HG03378 (cell line): Measurements from ENCODE around the gene PTMA.

Experiments
- ATAC-seq: cut with Tn5 transposase; IDR thresholded peaks from one replicate; pipeline ENCODE4 v1.9.1; 2021; ENCODE audit warnings: mild to moderate bottlenecking, moderate library complexity; ENCODE audit not compliant: unreplicated experiment

The PTMA gene

DNA sequence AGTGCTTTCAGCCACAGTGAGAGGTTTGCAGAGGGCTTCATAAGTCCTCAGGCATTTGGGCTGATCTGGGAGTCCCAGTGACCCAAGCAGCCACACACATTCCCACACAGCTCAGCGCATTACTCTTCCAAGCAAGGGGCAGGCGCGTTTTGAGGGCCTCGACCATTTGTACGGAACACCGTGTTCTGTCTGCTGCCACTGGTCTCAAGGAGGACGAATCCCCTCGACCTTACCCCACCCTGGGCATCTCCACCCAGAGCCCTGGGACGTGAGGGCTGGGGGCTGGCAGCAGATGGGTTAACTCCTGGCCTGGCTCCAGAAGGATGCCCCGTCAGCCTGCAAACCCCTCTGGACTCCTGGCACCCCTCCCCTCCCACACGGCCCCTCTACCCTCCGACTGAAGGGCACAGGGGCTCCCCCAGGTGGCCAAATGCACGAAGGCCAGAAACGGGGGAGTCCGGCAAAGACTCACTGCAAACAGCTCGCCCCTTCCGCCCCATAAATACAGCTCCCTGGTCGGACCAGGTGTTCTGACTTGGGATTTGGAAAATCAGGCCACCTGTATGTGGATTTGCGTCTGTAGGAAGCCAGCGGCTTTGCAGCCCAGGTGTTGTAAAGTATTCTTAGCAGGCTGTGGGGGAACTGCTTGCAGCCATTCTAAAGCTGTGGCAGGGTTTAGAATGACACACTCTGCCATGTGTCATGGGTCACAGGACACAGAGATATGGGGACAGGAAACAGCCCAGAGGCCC, 33.6 kb upstream of the PTMA start:
- ATAC-seq = peak; percentile 33

DNA sequence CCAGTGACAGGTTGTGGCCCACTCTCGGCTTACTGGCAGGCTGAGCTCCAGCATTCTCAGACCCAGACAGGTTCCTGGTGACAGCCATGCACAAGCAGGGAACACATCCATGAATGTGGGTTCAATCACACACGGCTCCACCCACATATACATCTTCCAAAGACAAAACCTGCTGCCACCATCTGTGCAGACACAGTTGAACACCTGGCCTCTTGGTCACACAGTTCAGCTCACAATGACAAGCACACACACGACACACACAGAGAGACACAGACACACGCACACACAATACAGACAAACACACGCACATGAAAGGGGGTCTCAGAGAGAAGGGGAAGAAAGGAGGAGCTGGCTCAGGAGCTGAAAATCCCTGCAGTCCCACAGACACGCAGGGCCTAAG, 32.1 kb upstream of the PTMA start:
- no peak for ATAC-seq

DNA sequence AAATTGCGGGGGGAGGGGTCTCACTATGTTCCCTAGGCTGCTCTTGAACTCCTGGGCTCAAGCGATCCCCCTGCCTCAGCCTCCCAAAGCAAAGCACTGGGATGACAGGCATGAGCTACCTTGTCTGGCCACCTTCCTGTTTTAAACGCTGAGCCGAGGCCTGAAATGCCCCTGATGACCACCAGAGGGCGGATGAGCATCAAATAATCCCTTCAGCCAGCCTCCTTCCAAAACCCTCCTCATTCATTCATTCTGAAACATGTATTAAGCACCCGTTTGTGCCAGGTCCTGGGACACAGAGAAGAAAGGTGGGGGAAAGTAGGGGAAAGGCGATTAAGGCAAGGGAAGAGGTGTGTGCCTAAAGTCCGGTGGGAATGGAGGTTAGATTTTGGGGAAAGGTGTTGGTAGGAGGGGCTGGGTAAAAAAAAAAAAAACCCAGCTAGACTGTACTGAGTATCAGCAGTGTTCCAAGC, 30.7 kb upstream of the PTMA start:
- no peak for ATAC-seq

DNA sequence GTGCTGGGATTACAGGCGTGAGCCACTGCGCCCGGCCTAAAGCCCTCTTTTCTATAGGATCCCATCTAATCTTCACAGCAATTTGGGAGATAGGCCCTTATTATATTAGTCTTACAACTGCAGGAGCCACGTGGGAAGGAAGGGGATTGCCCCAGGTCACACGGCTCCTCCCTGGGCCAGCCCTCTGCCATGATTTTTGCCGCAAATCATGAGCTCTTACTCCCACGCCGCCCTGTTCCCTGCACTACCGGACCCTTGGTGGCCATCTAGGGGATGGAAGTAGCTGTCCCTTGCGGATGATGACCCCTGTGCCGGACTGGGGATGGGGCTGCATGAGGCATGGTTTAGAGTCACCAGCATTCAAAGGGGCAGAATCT, 28.4 kb upstream of the PTMA start:
- no peak for ATAC-seq

DNA sequence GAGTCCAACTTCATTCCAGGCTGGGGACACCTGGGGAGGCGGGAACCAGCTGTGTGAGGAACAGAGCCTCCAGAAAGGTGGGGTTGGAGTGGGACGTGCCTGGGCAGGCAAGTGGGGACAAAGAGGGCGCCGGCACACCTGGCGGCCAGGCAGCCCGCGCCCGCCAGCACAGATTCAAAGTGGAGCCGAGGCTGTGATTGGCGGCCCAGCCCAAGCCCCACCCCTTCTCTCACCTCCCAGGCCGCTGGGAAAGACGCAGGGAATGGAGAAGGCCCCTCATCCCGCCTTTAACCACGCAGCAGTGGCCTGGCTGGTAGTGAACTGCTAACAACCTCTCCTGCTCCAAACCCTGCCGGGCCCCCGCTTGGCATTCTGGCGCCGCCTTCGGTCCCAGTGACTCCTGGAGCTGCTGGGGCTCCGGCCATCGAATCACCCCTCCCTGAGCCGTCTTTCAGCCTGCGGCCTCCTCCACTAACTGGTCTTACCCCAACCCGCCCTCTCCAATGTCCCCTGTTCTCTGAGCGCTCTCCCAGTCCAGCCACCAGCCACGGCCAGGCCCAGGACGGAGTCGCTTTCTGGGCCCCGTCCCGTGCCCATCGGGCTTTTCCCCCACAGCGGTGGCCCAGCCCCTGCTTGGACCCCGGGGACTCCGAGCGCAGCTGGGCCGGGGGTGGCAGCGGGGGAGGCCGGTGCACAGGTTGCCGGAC, 27.9 kb upstream of the PTMA start:
- ATAC-seq = no peak

DNA sequence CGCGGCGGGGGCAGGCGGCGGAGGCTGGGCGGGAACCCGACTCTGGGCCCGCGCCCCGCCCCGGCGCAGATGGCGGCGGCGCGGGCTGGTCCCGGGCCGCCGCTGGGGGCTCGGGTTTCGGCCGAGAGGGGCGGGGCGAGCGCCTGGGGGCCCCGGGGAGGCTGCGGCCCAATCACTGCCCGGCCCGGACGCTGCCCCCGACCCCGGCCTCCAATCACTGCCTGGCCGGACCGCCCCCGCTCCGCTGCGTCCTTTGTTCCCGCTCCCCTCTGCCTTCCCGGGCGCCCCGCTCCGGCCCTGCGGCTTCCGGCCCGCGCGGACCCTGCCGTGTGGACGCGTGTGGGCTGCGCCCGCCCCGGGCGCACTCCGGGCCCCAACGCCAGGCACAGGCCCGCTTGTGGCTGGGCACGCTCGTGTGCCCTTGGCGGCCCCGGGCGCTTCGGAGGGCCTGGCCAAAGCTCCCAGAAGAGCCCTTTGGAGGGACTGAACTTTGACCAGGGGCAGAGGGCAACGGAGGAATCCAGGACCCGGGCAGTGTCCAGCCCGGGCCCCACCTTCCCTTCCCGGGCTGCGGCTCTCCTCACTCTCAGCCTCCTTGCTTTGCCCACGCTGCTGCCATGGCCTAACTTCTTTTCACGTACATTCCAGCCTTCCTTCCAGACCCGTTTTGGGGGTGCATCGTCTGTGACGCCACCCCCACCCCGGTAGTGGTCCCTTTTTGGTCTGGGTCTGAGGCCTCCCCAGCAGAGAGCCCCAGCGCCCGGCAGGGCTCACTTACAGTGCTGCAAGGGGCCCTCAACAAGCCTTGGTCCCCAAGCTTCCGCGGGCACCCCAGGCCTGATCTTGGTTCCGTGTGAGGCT, 27.1 kb upstream of the PTMA start:
- peak; percentile 32 for ATAC-seq

DNA sequence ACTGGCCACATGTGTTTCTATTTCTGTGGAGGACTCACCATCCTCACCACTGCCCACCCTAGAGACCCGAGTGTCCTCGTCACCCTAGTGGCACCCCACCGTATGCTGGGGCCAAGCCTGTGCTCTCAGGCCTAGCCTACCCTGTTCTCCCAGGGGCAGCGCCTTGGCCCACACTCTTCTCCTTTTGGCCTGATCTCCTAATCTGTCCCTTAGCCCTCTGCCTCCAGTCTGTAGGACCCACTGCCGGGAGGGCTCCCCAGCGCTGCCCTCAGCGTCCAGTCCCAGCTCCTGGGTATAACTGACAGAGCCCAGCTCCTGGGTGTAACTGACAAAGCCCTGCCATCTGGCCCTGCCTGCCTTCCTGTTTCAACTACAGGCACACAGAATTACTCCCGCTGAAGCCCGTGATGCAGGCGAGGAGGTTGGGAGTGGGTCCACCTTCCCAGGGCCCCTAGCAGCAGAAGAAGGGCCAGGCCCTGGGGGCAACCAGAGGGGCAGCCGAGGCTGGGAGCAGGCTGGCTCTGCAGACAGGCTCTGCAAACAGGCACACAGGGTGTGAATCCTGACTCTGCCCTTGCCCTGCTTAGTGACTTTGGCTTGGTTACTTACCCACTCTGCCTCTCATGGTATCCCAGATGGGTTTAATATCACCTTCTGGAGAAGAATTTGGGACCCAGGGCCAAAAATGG, 25.6 kb upstream of the PTMA start:
- ATAC-seq = no peak

DNA sequence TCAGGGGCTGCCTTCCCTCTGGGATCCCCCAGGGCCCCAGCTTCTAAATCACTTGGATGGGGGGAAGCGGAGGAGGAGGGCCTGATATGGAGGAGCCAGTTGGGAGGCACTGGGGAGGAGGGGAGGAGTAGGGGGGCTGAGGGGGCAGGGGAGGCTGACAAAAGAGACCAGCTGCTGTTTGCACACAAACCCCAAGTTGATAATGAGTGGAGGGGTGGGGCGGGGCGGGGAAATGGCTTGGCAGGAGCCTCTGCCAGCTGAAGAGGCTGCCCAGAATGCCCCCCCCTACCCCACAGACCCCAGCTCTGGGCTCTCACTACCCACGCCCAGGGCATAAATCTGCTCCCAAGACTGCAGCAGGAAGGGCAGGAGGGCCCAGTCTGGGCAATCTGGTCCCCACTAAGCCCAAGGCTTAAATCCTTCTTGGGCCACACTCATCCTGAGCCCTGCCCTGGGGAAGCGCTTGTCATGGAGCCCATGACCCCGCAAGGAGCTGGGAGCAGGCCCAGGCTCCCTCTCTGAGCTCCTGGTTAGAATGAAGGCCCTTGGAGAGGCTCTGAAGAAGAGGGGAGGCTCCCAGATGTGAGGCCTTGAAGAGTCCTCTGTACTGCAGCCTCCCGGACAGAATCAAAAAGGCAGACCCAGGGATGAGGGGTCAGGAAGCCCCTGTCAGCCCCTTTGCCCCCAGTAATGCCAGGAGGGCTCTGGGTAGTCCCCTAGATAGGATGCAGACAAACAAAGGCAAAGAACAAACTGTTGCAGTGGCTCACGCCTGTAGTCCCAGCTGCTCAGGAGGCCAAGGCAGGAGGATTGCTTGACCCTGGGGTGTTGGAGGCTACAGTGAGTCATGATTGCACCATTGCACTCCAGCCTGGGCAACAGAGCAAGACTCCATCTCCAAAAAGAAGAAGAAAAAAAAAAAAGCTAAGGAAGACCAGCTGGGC, 24.8 kb upstream of the PTMA start:
- no peak for ATAC-seq

DNA sequence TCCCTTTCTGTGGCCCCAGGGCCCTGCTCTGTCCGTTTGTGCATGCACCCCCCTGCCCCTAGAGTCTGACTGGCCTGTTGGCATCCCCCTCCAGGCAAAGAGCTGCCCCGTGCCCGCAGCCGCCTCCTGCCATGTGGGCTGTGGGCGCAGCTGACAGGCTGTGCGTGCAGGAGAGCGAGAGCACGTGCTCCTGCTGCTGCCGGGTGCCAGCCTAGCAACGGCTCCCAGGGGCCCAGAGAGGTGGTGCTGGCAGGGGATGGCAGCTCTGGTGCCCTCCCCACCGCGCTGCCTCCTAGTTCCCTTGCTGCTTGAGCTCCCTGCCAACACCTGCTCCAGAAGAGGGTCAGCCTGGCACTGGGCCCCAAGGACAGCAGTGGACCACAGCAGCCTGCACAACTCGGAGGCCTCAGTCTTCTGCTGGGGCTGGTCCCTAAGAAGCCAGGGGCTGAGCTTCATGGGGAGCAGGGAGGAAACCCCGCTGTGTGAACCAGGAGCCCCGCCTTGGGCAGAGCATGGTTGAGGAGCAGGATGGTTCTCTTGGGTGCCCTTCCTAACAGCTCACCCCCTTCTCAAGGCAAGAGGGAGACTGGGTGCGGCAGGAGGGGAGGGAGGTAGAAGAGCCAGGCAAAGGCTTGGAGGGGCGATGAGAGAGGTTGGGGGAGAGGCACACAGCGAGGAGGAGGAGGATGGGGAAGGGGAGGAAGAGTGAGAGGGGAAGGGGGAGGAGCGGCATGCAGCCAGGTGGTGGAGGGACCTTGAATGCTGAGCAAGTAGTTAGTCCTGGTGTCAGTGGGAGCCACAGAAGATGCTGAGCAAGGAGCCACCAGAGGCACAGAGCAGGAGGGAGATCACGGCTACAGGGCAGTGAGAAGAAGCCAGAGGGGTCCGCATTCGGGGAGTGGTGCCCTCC, 23.8 kb upstream of the PTMA start:
- no peak for ATAC-seq

DNA sequence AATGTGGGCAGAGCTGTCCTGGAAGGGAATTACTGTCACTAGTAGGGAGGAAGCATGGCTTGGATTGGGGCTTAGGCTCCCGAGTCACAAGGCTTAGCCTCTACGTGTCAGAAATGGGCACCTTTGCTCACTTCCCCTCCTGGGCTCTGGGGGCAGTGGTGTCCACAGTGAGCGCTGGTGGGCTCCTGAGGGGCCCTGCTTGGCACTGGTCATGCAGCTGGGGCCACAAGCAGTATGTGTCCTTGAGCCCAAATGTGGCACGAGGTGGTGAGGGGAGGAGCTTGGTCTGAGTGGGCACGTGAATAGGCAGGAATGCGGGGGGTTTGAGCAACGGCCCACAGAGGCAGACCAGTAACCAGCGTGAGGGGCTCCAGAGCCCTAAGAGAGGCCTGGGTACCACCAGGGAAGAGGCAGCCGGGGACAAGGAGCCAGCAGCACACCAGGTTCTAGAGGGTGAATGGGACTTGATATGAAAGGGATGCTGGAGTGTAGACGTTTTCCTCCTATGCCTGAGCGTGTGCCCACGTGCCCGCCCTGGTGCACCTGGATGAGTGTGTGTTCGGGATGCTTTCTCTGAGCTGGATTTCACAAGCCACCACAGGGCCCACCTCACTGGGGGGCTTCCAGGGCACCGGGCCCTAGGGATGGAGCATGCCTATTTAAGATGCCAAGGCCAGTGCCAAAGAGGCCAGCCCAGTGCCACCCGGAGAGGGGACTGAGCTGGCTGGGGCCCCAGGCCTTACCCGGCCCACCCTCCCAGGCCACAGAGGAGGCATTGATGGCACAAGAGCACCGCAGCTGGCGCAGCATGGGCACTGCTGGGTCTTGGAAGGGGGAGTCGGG, 22.8 kb upstream of the PTMA start:
- ATAC-seq = no peak

DNA sequence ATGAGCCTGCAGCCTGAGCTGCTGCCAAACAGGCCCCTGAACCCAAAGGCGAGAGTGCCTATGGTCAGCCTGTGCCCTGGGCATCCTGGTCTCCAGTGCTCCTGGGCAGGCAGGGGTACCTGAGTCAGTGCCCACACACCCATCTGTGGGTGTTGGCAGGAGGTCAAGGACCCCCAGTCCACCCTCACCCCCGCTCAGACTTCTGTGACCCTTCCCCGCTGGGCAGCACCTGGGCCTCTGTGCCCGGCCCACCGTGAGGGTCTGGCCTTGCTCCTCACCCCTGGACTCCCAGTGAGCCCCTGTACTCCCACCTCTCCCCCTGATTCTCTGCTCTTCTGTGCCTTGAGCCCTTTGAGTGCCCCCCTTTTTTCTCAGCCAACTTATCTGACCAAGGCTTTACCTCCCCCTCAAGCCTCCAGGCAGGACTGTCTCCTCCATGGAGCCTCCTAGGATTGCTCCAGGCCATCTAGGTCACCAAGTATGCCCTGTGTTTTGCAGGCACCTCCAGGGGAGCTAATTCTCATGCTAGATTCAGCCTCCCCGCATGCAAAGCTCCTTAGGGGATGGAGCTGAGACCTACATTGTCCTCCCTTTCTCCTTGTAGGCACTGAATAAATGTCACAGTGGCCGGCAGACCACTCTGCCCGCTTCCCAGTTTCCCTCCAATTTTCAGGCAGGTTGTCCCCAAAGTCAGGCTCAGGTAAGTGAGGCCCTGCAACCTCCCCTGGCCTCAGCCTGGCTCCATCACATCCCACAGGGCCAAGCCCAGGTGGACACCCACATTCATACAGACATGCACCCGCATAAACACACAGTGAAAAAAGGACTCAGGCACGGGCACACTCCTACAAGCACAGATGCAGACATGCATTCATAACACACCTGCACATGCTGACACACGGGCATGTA, 21.9 kb upstream of the PTMA start:
- ATAC-seq = no peak

DNA sequence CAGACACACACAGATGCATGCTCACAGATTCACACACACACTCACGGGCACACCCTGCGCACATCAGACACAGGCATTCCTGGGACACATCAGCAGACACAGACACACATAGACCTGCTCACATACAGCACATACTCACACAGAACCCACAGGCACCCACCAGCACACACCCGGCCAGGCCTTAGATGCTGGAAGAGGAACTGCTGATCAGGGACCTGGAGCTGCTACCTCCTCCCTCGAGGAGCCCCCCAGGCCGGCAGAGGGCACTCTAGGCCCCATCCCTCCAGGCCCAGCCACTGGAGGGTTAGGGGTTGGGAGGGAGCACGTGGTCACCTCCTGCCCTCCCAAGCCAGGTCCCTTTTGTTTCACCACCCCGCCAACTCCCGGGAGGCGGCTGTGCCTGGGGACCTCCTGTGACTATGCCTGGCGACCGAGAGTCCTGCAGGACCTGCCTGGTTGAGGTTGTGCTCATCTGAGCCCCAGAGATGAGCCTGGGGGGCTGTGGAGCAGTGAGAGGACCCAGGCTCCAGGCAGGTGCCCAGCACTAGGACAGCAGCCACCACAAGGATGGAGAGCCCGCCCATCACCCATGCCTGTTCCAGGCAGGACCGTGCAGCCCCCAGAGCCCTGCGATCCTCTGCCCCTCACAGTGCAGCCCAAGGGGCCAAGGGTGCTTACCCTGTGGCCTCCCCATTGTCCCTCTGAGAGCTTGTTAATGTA, 21.0 kb upstream of the PTMA start:
- peak; percentile 65 for ATAC-seq

DNA sequence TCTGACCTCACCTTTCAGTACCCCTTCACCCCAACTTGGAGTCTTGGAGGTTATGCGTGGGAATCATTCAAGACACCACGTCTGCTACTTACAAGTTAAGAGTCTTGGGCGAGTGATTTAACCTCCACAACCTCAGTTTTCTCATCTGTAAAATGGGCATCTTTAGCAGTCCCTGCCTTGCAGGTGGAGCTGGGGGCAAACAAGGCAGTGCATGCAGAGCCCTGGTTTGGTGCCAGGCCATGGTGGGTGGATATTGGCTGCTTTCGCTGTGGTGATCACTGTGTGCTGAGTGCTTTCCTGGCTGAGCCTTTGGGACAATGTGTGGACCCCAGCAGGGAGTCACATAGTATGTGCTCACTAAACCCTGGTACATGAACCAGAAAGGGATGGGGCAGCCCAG, 20.4 kb upstream of the PTMA start:
- no peak for ATAC-seq

DNA sequence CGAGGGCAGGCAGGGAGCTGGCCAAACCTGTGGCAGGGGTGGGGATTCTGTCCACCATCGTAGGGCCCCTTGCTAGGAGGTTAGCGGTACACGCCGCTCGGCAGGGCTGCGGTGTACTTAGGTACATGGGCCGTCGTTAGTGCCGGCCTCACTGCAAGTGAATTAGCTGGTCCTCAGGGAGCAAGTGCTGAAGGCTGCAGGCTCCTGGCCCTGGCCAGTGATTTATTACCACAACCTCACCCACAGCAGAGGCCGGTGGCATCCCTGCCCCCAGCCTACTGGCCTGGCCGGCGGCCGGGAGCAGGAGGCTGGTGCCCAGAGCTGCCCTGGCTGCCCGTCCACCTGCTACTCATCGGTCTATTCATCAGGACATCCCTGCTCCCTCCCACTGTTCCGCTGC, 19.6 kb upstream of the PTMA start:
- no peak for ATAC-seq

DNA sequence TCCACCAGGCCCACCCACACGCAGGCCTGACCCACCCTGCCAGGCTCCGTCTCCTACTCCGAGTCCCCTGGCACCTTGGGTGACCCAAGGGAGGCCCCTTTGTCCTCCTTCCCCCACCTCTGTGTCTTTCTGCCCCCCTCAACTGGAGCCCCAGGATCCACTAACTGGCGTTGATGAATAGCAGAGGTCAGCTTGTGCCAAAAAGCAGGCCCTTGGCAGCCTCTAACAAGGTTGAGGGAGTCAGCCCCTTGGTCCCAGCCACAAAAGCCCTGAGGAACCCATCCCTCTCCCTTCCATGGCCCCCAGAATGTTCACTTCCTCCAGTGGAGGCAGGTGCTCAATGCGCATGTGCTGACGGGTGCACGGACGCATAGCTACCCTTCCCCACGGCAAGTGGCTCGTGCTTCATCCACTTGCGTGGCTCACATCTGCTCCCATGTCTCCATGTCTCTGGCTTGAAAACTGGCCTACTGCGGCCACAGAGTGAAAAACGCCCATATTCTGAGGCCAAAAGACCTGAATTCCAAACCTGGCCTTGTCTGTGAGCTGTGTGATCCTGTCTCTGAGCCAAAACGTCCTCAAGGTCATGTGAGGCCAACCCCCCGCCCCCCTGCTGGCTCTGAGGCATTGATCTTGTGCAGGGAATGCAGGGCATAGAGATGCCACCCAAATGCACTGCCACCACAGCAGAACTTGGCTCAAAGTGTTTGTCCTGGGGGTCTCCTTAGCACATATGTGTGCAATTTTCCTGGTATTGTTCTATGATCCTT, 19.0 kb upstream of the PTMA start:
- no peak for ATAC-seq
